ENCODE measurements around the gene ADAP1. TPM values are rescaled to one million over a fixed set of nuclear protein-coding genes. Genes with fewer than 3 reads are reported as not detected.

The ADAP1 gene
- total and polyA plus RNA-seq, 2 of the 8 experiments (the other 6 are each of a cell fraction or from before 2014, with no cell fraction given): 5.8 to 6.1 TPM

GRCh38 chr7:999149-999879, 44.8 kb upstream of the ADAP1 start:
- FAIRE-seq (no peak), DNase-seq (ENCODE audit: low read depth in 1 of 2, low spot score in 2 of 2) (no peak)
- no peak overlapping the region for H3K27ac ChIP-seq (ENCODE audit: low read depth, low read length)
- no peak overlapping the region for H2BK5ac ChIP-seq (ENCODE audit: low read depth, low read length)
- H2AK5ac ChIP-seq (ENCODE audit: low read depth, low read length): peak overlapping the region; percentile 56; the same call in 1 of the 2 replicates
- 85% methylated on average over 28 of the region's 28 CpGs; no CpG with 5 or more reads in 1 of the 2 experiments for WGBS, 2 experiments (ENCODE audit: extremely low coverage in 1 of 2, insufficient coverage in 1 of 2, insufficient read length in 1 of 2, insufficient replicate concordance in 2 of 2, low coverage in 1 of 2, low lambda C conversion rate in 2 of 2, missing lambda C conversion rate in 1 of 2)
- H3K4ac ChIP-seq (replicated peaks; ENCODE audit: insufficient read length, low read depth, low read length): no peak overlapping the region
- H3K36me3 ChIP-seq (ENCODE audit: control insufficient read depth in 2 of 4, insufficient read depth in 4 of 4, low read length in 3 of 4): no peaks in the 10 kb centered on the region
- H3K4me2 ChIP-seq (ENCODE audit: insufficient read depth in 1 of 2, low read depth in 2 of 2, low read length in 2 of 2): no peak overlapping the region
- no peak overlapping the region for H3K9ac ChIP-seq (replicated peaks in 1 of 4; ENCODE audit: extremely low read depth in 1 of 4, low read depth in 3 of 4, low read length in 3 of 4)
- H3K4me3 ChIP-seq (ENCODE audit: extremely low read depth in 1 of 4, insufficient read depth in 2 of 4, low read depth in 3 of 4, low read length in 4 of 4): no peak overlapping the region
- H4K8ac ChIP-seq (ENCODE audit: extremely low read depth, insufficient read depth, low read length): peak overlapping the region; percentile 51; the same call in 1 of the 2 replicates
- no peaks in the 10 kb centered on the region for H3K27me3 ChIP-seq (replicated peaks in 1 of 4; ENCODE audit: control insufficient read depth in 3 of 4, extremely low read depth in 1 of 4, insufficient read depth in 3 of 4, low read length in 3 of 4)
- POLR2A ChIA-PET (ENCODE audit: partially characterized antibody): interaction anchor here (1.0 to 1.2 kb wide), 2 partner anchors 54 to 66 kb away, joined by 3 read pairs; no protein-coding TSS in a partner anchor
- H2AFZ ChIP-seq (ENCODE audit: low read length): no peak overlapping the region
- no peak overlapping the region for H4K91ac ChIP-seq (replicated peaks; ENCODE audit: insufficient read length, low read length)
- no peak overlapping the region for H4K5ac ChIP-seq (ENCODE audit: insufficient read length, low read depth, low read length)
- H2BK15ac ChIP-seq (ENCODE audit: low read length): no peak overlapping the region
- H3K9me3 ChIP-seq (ENCODE audit: insufficient read depth in 2 of 2, low read depth in 1 of 2, low read length in 1 of 2): no peaks in the 10 kb centered on the region
- no peak overlapping the region for H2BK20ac ChIP-seq (ENCODE audit: low read length)
- H2BK12ac ChIP-seq (ENCODE audit: low read depth, low read length): no peak overlapping the region
- no peak overlapping the region for H3K23ac ChIP-seq (ENCODE audit: insufficient read length)
- H3K14ac ChIP-seq (ENCODE audit: insufficient read length): no peak overlapping the region
- H3K4me1 ChIP-seq (replicated peaks in 1 of 4; ENCODE audit: control insufficient read depth in 3 of 4, insufficient read depth in 4 of 4, low read length in 3 of 4): peaks cover 0 to 3% (median 2%) of the 10 kb centered on the region in 4 experiments; a peak in 4 of 7 replicates
- H3K56ac ChIP-seq (replicated peaks; ENCODE audit: insufficient read length, low read depth, low read length): no peak overlapping the region
- no peaks in the 10 kb centered on the region for H3K23me2 ChIP-seq (ENCODE audit: low read depth, low read length)
- CTCF ChIA-PET (ENCODE audit: partially characterized antibody): interaction anchor here (1.1 to 10.0 kb wide), 3 partner anchors 52 to 67 kb away, joined by 4 to 143 read pairs (median 4); no protein-coding TSS in a partner anchor
- peaks cover 0 to 2% of the 10 kb centered on the region in 2 experiments for H4K20me1 ChIP-seq (replicated peaks in 1 of 2; ENCODE audit: control insufficient read depth in 1 of 2, insufficient read depth in 2 of 2, low read length in 2 of 2)
- H3K79me2 ChIP-seq (ENCODE audit: control insufficient read depth in 1 of 2, insufficient read depth in 2 of 2, low read length in 2 of 2): no peaks in the 10 kb centered on the region
- H2BK120ac ChIP-seq (replicated peaks; ENCODE audit: low read depth, low read length): no peak overlapping the region
- no peaks in the 10 kb centered on the region for H3K79me1 ChIP-seq (ENCODE audit: low read depth, low read length)
- no peak overlapping the region for H3K18ac ChIP-seq (ENCODE audit: extremely low read depth, low read length)
- TF ChIP-seq SRF (IDR thresholded peaks at IDR 0.05; ENCODE audit: low read depth, low read length): no peak
- TF ChIP-seq CEBPB (IDR thresholded peaks at IDR 0.05; ENCODE audit: low read depth, low read length): no peak
- TF ChIP-seq KDM1A (IDR thresholded peaks at IDR 0.05; ENCODE audit: borderline replicate concordance, low read length): no peak
- no peak for TF ChIP-seq SP2 (IDR thresholded peaks at IDR 0.05; ENCODE audit: low read length)
- no peak for TF ChIP-seq SP1 (IDR thresholded peaks at IDR 0.05; ENCODE audit: low read depth, low read length)
